Aorta (tissue), 5 donors: Measurements from ENCODE around the gene SLC22A23. TPM values are rescaled to one million over a fixed set of nuclear protein-coding genes. Genes with fewer than 3 reads are reported as not detected.

ENCODE experiments used
- ATAC-seq: fragments of 200-7000 bp; cut with Tn5 transposase; one replicate; pipeline ENCODE4 v1.9.1; 2022; ENCODE audit warnings: moderate library complexity; ENCODE audit not compliant: low FRiP score
- DNase-seq, 2 donors: peaks; one replicate each; pipeline ENCODE4 v3.0.0-alpha.2; 2020
- H3K27ac ChIP-seq, 2 donors: one replicate each; pipeline ENCODE4 v1.5.1; 2013; ENCODE audit warnings: low read length in 2 of 2, mild to moderate bottlenecking in 2 of 2, moderate library complexity in 2 of 2, control low read depth in 1 of 2, inconsistent platforms in 1 of 2, low read depth in 1 of 2
- H3K27me3 ChIP-seq, 2 donors: one replicate each; pipeline ENCODE4 v1.6.1; 2013; ENCODE audit warnings: control low read depth in 1 of 2, low read length in 1 of 2, mild to moderate bottlenecking in 1 of 2, moderate library complexity in 1 of 2; ENCODE audit not compliant: insufficient read depth in 2 of 2, control insufficient read depth in 1 of 2
- H3K36me3 ChIP-seq, 2 donors: one replicate each; pipeline ENCODE4 v1.6.1; 2013; ENCODE audit warnings: control low read depth in 1 of 2, low read length in 1 of 2, mild to moderate bottlenecking in 1 of 2; ENCODE audit not compliant: insufficient read depth in 2 of 2, control insufficient read depth in 1 of 2
- H3K4me1 ChIP-seq, 2 donors: one replicate each; pipeline ENCODE4 v1.6.1; 2013; ENCODE audit warnings: low read length in 2 of 2, control low read depth in 1 of 2, mild to moderate bottlenecking in 1 of 2, moderate library complexity in 1 of 2; ENCODE audit not compliant: insufficient read depth in 2 of 2, control insufficient read depth in 1 of 2
- H3K4me3 ChIP-seq, 2 donors: one replicate each; pipeline ENCODE4 v1.5.1; 2013; ENCODE audit warnings: low read length in 2 of 2, control low read depth in 1 of 2, mild to moderate bottlenecking in 1 of 2
- H3K9me3 ChIP-seq: one replicate; pipeline ENCODE4 v1.6.1; 2013; ENCODE audit warnings: mild to moderate bottlenecking, low read length; ENCODE audit not compliant: control insufficient read depth
- WGBS, 2 donors: extraction: QIAGEN DNeasy Blood & Tissue Kit; methylation state at CpG; one replicate each; pipeline ENCODE4 v1.1.7; 2013; 5-methylcytosine and 5-hydroxymethylcytosine counted together
- intact Hi-C, 2 donors: fragments of 100-400 bp; cut with DNase I; formaldehyde crosslinking; loops; one replicate each; pipeline versions ENCODE4 v1.14.2 to v1.15.0; 2022
- polyA plus RNA-seq, 2 donors: library from polyadenylated mRNA; stranded (reverse); fragments of 200-250 nt; gene quantifications; one replicate each; pipeline ENCODE4 v1.2.3, GENCODE V29; 2013
- total RNA-seq, 2 donors: library from RNA; stranded (reverse); fragmentation: NEBNext Ultra II Directional; extraction: Animal tissue kit (Norgen Biotek cat#: 25700); gene quantifications; one replicate each; pipeline ENCODE4 v1.2.1, GENCODE V29; 2021
- donor health status: healthy with polysubstance abuse.
- donor health status: Bipolar disorder and iron deficiency.
- donor health status: DM: no; HTN: no; CAD: no.
- donor health status: DM: no; HTN: no; CAD: no.
- donor health status: DM: yes; HTN: yes; CAD: no.

The SLC22A23 gene
- total and polyA plus RNA-seq, 4 donors, result 1.5 to 9.4 (median 4.3) TPM

GRCh38 chr6:3443221-3443515 lies 13.7 kb downstream of the SLC22A23 start:
- H3K27me3 ChIP-seq, result no peaks in the 10 kb centered on the region
- H3K4me3 ChIP-seq, result no peak overlapping the region
- ATAC-seq (no peak), DNase-seq (no peak)
- intact Hi-C loops, result no loop called here
- WGBS, 2 donors, result 25 to 32% methylated on average over 3 of the region's 3 CpGs
- no peaks in the 10 kb centered on the region for H3K4me1 ChIP-seq
- no peak overlapping the region for H3K27ac ChIP-seq
- H3K36me3 ChIP-seq, result no peaks in the 10 kb centered on the region
- no peaks in the 10 kb centered on the region for H3K9me3 ChIP-seq

- DNase-seq (no peak), ATAC-seq (no peak)
- intact Hi-C loops, result no loop called here
- Histone ChIP-seq H3K4me1 (no peaks in the 10 kb centered on the region), H3K4me3 (no peak overlapping the region), H3K27ac (no peak overlapping the region), H3K36me3 (no peaks in the 10 kb centered on the region), H3K9me3 (no peaks in the 10 kb centered on the region), H3K27me3 (no peaks in the 10 kb centered on the region)
- 88 to 90% methylated on average over 8 of the region's 8 CpGs for WGBS, 2 donors
Measured at GRCh38 chr6:3442431-3443220, 14.2 kb downstream of the SLC22A23 start.

GRCh38 chr6:3440911-3441310 lies 15.9 kb downstream of the SLC22A23 start:
- intact Hi-C loops, result no loop called here
- Histone ChIP-seq H3K4me3 (no peak overlapping the region), H3K4me1 (no peaks in the 10 kb centered on the region), H3K9me3 (no peaks in the 10 kb centered on the region), H3K36me3 (no peaks in the 10 kb centered on the region), H3K27me3 (no peaks in the 10 kb centered on the region), H3K27ac (no peak overlapping the region)
- ATAC-seq, result no peak
- no peak for DNase-seq
- 98 to 99% methylated on average over 5 of the region's 5 CpGs for WGBS, 2 donors

- no peak overlapping the region for H3K27ac ChIP-seq
- WGBS, 2 donors, result 83 to 85% methylated on average over 4 of the region's 4 CpGs
- no peak overlapping the region for H3K4me3 ChIP-seq
- intact Hi-C loops, result no loop called here
- no peaks in the 10 kb centered on the region for H3K4me1 ChIP-seq
- no peaks in the 10 kb centered on the region for H3K27me3 ChIP-seq
- no peak for ATAC-seq
- no peaks in the 10 kb centered on the region for H3K9me3 ChIP-seq
- no peak for DNase-seq
- no peaks in the 10 kb centered on the region for H3K36me3 ChIP-seq
Measured at GRCh38 chr6:3439961-3440360, 16.9 kb downstream of the SLC22A23 start.

GRCh38 chr6:3438190-3439167 lies 18.4 kb downstream of the SLC22A23 start:
- no peaks in the 10 kb centered on the region for H3K36me3 ChIP-seq
- no peak overlapping the region for H3K4me3 ChIP-seq
- ATAC-seq (no peak), DNase-seq (no peak)
- intact Hi-C loops, result no loop called here
- H3K9me3 ChIP-seq, result no peaks in the 10 kb centered on the region
- no peaks in the 10 kb centered on the region for H3K27me3 ChIP-seq
- 76% methylated on average over 26 of the region's 26 CpGs for WGBS, 2 donors
- H3K27ac ChIP-seq, result no peak overlapping the region
- H3K4me1 ChIP-seq, result no peaks in the 10 kb centered on the region

- ATAC-seq, result no peak
- no peaks in the 10 kb centered on the region for H3K4me1 ChIP-seq
- H3K4me3 ChIP-seq, result no peak overlapping the region
- intact Hi-C loops, result no loop called here
- DNase-seq, result no peak
- no peaks in the 10 kb centered on the region for H3K27me3 ChIP-seq
- H3K9me3 ChIP-seq, result no peaks in the 10 kb centered on the region
- H3K36me3 ChIP-seq, result no peaks in the 10 kb centered on the region
- 80 to 86% methylated on average over 4 of the region's 4 CpGs for WGBS, 2 donors
- H3K27ac ChIP-seq, result no peak overlapping the region
Measured at GRCh38 chr6:3433005-3433404, 23.8 kb downstream of the SLC22A23 start.

GRCh38 chr6:3432416-3432815 lies 24.4 kb downstream of the SLC22A23 start:
- H3K27ac ChIP-seq, result no peak overlapping the region
- no peaks in the 10 kb centered on the region for H3K4me1 ChIP-seq
- H3K27me3 ChIP-seq, result no peaks in the 10 kb centered on the region
- WGBS, 2 donors, result 87% methylated on average over 7 of the region's 7 CpGs
- no peaks in the 10 kb centered on the region for H3K9me3 ChIP-seq
- DNase-seq, result no peak
- no peak for ATAC-seq
- H3K36me3 ChIP-seq, result no peaks in the 10 kb centered on the region
- H3K4me3 ChIP-seq, result no peak overlapping the region
- intact Hi-C loops, result no loop called here

GRCh38 chr6:3431994-3432393 lies 24.9 kb downstream of the SLC22A23 start:
- no peak overlapping the region for H3K4me3 ChIP-seq
- 77 to 80% methylated on average over 8 of the region's 8 CpGs for WGBS, 2 donors
- no peaks in the 10 kb centered on the region for H3K4me1 ChIP-seq
- DNase-seq (no peak), ATAC-seq (no peak)
- H3K36me3 ChIP-seq, result no peaks in the 10 kb centered on the region
- no peaks in the 10 kb centered on the region for H3K27me3 ChIP-seq
- no peak overlapping the region for H3K27ac ChIP-seq
- intact Hi-C loops, result no loop called here
- no peaks in the 10 kb centered on the region for H3K9me3 ChIP-seq

- DNase-seq, result no peak
- Histone ChIP-seq H3K36me3 (no peaks in the 10 kb centered on the region), H3K9me3 (no peaks in the 10 kb centered on the region), H3K4me3 (no peak overlapping the region), H3K27me3 (no peaks in the 10 kb centered on the region), H3K27ac (no peak overlapping the region), H3K4me1 (no peaks in the 10 kb centered on the region)
- intact Hi-C loops, result no loop called here
- 89 to 92% methylated on average over 3 of the region's 3 CpGs for WGBS, 2 donors
- no peak for ATAC-seq
Measured at GRCh38 chr6:3429211-3429610, 27.6 kb downstream of the SLC22A23 start.
